NOMO-1 (cell line): ENCODE results near the gene GOLGA8T.
"Not testable (repeated sequence)": the region's sequence is repeated elsewhere in the genome, so short reads cannot be mapped to it uniquely, and the experiment has no call there.

Experiments
- DNase-seq, 2 experiments: peaks; one replicate each; lab custom pipeline; 2025; ENCODE audit not compliant: unreplicated experiment in 2 of 2; lab: John Stamatoyannopoulos, UW

The GOLGA8T gene, protein sequence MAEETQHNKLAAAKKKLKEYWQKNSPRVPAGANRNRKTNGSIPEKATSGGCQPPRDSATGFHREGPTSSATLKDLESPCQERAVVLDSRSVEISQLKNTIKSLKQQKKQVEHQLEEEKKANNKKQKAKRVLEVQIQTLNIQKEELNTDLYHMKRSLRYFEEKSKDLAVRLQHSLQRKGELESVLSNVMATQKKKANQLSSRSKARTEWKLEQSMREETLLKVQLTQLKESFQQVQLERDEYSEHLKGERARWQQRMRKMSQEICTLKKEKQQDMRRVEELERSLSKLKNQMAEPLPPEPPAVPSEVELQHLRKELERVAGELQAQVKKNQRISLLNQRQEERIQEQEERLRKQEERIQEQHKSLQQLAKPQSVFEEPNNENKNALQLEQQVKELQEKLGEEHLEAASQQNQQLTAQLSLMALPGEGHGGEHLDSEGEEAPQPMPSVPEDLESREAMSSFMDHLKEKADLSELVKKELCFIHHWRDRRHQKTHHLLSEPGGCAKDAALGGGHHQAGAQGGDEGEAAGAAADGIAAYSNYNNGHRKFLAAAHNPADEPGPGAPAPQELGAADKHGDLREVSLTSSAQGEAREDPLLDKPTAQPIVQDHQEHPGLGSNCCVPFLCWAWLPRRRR

DNA sequence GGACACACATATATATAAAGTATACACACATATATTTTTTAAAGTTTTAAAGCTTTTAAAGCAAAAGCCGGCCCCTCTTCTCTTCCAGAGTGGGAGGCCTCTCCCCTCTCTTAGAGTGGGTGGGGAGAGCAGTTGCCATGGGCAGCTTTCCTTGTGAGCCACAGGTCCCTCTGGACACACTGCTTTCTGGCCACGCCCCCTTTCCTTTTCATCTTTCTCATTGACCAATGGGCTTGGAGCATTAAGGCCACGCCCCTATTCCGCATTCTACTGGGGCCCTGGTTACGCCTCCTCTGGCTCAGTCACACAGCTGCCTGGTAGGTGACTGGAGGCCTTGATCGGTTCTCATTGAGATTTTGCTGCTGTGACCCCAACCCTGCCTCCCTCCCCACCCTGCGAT lies at the start of gene GOLGA8T:
GOLGA8T (plus strand) TSS at position 301 of the 400 bp plus-strand sequence; CDS start at position 399, 98 bp downstream.
- not testable (repeated sequence) for DNase-seq

DNA sequence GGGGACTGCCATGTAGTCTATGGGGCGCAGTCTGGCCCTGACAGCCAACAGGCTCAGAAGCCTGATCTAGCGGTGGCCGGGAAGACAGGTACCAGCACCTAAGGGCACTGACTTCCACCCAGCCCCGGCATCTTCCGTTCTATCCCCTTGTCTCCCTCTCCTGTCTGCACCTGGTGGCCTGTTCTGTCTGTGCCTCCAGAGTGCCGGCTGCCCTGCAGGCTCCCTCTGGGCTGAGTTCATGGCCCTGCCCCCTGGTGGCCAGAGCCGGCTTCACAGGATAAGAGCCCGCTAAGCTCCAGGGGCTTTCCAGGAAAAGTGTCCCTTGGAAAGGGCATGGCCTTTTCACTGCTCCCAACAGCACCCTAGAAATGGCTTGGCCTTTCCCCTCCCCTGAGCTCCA lies 37.0 kb upstream of the GOLGA8T start:
- not testable (repeated sequence) for DNase-seq

DNA sequence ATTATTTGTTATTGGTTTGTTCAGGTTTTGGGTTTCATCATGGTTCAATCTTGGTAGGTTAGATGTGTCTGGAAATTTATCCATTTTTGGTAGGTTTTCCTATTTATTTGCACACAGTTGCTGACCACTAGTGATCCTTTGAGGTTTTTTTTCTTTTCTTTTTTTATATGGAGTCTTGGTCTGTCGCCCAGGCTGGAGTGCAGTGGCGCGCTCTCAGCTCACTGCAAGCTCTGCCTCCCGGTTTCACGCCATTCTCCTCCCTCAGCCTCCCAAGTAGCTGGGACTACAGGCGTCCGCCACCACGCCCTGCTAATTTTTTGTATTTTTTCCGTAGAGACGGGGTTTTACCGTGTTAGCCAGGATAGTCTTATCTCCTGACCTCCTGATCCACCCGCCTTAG lies 32.0 kb upstream of the GOLGA8T start:
- DNase-seq = not testable (repeated sequence)

DNA sequence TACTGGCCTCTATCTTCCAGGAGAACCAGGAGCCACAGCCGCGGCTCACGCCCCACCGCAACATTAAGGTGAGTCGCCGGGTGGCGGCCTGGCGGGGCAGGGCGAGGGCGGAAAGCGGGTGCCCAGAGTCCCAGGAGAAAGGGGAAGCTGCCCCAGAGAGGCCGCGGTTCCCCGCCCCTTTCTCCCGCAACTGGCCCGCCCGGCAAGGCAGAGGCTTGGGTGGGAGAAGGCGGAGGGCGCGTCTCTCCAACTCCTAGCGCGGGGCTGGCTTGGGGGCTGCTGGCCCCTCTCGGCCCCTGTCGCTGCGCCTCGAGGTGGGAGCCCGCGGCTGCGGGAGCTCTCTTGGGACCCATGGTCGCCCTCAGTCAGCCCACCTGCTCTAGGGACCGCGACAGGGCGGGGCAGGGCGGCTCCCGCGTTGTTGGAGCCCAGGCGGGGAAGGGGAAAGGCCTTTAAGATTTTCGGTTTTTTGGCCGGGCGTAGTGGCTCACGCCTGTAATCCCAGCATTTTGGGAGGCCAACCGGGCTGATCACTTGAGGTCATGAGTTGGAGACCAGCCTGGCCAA lies 30.8 kb upstream of the GOLGA8T start:
- DNase-seq = not testable (repeated sequence)

DNA sequence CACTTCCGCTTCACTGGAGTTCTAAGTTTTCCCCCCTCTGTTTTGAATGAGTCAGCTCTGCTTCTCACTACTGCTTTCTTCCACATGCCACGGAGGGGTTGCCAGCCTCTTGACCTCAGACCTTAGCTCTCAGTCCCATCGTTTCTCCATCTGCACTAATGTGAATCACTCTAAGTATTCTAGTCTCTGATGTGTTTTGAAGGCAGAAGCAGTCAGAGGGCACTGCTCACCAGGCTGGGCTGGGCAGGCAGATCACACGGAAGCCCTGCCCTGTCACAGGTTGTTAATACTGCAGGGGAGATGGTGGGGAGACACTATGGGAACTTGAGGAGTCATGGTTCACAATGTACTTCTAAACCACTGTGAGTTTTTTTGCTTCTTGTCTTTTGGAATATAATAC lies 24.3 kb upstream of the GOLGA8T start:
- not testable (repeated sequence) for DNase-seq

DNA sequence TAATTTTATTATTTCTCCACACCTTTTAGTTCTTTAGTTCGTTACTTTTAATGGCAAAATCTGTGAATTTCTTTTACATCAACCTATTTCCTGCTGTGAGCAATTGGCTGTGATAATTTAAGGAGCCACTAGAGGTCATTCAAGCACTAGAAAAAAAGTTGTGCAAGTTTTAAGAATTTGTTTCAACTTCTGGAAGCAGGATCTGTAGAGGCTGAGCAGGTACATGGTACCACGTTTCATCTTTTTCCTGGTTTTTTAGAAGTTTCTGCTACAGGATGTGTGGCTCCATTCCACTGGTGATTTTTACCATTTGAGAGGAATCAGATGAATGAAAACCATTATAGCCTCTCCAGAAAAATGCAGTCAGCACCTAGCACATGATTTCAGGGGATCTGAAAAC lies 4.8 kb upstream of the GOLGA8T start:
- DNase-seq = not testable (repeated sequence)

DNA sequence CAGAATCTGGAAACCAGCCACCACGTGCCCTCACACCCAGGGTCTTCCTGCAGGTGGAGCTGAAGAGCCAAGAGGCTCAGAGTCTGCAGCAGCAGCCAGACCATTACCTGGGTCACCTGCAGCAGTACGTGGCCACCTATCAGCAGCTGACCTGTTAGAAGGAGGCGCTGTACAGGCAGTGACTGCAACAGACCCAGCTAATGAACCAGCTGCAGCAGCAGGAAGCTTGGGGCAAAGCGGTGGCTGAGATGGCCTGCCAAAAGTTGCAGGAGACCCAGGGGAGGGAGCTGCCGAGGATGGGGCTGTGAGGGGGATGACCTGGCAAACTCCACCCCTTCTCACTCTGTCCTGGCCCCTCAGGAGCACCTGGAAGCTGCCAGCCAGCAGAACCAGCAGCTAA lies 8.4 kb downstream of the GOLGA8T start:
- not testable (repeated sequence) for DNase-seq

DNA sequence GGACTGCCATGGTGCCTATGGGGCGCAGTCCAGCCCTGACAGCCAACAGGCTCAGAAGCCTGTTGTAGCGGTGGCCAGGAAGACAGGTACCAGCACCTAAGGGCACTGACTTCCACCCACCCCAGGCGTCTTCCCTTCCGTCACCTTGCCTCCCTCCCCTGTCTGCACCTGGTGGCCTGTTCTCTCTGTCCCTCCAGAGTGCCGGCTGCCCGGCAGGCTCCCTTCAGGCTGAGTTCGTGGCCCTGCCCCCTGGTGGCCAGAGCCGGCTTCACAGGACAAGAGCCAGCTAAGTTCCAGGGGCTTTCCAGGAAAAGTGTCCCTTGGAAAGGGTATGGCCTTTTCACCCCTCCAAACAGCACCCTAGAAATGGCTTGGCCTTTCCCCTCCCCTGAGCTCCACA lies 15.0 kb downstream of the GOLGA8T start:
- not testable (repeated sequence) for DNase-seq

DNA sequence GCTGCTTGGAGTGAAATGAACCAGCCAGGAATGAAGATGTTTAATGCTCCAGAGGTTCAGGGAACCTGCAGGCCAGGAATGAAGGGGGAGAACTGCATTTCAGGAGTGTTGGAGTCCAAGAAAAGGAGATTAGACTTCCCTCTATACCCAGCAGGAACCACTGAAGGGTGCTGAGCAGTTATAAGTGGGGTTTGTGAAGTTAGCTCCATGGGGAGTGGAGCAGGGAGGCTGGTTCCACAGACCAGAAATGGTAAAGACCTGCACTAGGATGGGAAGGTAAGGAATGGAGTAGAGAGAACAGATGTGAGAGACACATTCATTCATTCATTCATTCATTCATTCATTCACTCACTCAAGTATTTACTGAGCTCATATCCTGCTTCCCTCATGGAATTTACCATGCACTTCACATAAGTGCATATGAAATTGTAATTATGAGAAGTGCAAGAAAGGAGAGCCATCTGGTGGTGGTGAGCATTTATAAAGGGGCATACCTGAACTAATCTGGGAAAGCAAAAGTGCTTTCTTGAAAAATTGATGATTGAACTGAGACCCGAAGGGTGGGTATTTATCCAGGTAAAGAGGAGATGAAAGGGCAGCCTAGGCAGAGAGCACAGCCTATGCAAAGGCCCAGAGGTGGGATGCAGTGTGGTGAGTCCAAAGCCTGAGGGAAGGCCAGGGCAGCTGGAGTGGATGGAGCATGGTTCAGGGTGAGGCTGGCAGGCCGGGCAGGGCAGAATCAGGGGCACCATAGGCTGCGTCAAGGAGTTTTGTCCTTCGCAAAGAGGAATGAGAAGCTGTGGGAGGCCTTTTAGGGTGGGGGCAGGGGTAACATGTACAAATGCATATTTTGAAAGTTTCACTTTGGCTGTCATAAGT lies 27.9 kb downstream of the GOLGA8T start:
- not testable (repeated sequence) for DNase-seq

DNA sequence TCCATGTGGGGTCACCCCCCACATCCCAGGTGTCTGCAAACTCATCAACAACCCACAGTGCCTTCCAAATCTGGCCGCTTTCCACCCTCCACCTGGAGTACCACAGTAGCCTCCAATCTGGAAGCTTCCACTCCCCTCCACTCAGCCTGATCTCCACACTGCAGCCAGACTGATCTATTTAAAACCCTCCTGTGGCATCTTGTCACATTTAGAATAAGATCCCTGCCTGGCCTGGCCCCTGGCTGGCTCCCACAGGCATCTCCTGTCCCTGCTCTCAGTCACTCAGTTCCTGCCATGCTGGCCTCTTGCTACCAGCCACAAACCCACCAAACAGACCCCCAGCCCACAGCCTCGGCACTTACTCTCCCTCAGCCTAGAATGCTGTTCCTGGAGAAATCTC lies 28.9 kb downstream of the GOLGA8T start:
- not testable (repeated sequence) for DNase-seq

DNA sequence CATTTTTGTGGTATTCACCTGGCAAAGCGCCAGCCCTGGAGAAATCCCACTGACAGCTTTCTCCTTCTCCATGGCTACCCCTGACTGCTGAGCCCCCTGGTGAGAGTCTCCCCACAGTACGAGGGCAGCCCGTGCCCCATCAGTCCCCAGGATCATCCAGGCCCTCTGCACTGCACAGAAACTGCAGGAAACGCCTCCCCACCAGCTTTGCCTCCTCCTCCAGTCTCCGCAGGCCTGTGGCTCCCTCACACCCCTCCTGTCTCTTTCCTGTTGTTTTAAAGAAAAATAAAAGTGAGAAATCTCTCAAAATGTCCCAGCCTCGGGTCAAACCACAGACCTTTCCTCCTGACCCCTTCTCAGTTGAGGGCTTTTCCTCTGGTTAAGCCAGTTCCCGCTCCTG lies 29.4 kb downstream of the GOLGA8T start:
- DNase-seq = not testable (repeated sequence)

DNA sequence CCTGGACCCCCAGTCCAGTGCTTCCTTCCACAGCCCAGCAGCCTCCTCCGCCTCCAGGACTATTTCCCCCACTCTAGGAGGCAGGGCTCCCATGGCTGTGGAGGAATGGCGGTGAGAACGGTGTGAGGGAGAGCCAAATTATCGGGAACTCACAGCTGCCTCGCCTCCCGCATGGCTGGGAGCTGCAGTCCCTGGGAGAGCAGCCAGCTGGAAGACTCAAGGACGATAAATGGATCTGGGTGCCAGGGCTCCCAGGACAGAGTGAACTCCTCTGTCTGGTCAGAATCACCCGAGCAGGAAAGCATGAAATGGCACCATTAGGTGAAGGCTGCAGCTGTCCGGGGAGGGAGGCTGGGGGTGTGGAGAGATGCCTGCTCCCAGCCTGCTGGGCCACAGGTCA lies 32.6 kb downstream of the GOLGA8T start:
- DNase-seq = not testable (repeated sequence)

DNA sequence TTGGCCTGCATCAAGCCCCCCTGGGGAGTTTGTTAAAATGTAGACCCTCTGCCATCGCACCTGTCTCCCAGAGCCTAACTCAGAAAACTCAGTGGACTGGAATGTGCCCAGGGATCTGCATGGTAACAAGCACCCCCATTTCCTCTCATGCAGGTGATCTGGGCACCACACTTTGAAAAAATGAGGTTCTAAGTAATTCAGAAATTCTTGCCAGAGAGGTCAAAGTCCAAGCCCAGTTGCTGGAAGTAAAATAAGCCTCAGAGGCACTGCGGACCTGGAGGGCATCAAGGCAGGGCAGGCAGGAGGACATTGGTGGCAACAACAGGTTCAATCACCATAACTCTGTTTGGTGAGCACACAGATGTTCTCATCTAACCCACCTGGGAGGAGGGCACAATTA lies 33.0 kb downstream of the GOLGA8T start:
- DNase-seq = not testable (repeated sequence)

DNA sequence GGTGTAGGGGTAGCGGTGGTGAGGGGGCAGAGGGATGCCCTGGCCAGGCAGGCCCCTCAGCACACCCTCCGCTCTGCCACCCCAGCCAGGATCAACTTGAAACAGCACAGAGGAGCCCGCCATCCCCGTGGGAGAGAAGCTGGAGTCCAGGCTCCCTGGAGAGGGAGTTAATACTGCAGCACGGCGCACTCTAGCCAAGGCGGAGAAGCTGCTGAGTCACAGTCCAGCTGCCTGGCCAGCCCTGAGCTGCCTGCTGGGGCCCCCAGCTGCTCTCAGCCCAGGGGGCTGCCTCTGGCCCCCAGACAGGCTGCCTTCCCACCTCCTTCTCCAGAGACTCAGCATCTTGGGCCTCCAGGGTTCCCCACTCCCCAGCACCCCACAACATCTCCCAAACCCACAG lies 36.6 kb downstream of the GOLGA8T start:
- not testable (repeated sequence) for DNase-seq

DNA sequence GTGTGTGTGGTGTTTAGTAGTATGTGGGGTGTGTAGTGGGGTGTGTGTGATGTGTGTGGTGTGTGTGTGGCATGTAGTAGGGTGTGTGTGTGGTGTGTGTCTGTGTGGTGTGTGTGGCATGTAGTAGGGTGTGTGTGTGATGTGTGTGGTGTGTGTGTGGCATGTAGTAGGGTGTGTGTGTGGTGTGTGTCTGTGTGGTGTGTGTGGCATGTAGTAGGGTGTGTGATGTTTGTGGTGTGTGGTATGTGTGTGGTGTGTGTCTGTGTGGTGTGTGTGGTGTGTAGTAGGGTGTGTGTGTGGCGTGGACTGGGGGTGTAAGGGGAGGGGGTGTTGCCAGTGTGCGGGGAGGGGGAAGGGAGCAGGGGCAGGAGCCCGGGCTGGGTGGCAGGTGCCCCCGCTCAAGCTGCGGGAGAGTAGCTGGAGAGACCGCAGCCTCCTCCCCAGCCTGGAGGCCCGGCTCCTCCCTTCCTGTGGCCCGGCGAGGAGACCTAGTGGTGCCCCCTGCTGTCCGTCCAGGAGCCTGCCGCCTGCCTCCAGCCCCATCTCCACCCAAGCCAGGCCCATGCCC lies 38.3 kb downstream of the GOLGA8T start:
- DNase-seq = not testable (repeated sequence)

DNA sequence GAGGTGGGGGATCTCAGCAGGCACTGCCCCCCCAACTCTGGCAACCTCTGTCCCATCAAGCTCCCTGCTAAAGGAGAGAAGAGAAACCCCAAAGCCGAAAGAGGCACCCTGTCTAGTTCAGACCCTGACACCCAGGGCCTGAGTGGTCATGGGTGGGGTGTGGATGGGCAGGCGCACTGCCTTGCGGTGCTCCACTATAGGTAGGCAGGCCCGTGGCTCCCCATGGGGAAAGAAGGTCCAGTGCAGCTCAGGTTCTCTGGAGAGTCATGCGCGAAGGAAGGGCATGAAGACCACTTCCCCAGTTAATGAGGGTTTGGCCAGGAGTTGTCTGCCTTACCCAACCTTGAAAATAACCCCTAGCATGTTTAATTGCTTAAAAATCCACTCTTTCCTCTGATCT lies 40.4 kb downstream of the GOLGA8T start:
- not testable (repeated sequence) for DNase-seq

DNA sequence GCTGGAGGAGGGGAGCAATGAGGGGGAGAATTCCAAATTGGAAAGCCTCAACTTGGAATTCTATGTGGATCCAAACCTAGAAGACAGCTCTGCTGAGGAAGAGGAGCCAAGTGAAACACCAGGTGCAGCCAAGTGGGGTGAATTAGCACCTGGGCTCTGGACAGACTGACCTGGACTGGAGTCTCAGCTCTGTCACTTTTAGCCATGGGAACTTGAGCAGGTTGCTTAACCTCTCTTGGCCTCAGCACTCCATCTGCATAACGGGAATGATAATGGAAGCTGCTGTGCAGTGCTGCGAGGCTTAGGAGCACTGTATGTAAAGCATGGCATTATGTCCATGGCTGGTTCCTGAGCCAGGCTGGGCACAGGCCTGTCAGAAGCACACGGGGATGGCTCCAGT lies 41.8 kb downstream of the GOLGA8T start:
- DNase-seq = not testable (repeated sequence)

DNA sequence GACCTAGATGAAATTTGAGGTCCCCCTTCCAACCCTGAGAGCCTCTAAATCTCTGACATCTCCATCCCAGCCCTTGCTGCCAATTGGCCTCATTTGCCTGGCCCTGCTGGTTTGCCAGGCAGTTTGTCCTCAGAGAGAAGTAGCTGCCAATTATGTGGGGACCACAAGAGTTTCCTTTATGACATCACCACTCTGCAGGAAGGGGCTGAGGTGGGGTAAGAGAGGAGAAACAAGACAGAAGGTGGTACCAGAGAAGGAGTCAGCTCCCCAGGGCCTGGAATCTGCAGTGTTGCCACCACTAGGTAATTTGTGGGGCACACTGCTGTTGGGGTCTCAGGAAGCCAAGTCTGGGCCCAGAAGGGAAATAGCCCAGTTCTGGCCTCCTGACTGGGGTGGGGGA lies 45.0 kb downstream of the GOLGA8T start:
- DNase-seq = not testable (repeated sequence)

DNA sequence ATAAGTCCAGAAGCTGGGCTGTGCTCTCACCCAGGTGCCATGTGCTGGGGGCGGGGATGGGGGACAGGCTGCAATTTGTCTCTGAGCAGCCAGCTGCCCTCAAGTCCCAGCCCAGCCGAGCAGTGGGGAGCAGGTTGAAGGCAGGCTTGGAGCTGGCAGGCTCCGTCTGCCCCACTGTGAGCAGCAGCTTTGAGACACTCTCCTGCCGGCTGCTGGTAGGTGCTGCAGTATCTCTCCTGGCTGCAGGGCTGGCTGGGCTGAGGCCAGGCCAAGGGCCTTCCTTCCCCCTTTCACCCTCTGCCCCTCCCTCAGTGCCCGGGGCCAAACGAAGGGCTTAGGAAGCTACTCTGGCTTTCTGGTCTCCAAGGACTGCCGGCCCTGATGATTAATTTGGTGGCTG lies 50.6 kb downstream of the GOLGA8T start:
- DNase-seq = not testable (repeated sequence)

DNA sequence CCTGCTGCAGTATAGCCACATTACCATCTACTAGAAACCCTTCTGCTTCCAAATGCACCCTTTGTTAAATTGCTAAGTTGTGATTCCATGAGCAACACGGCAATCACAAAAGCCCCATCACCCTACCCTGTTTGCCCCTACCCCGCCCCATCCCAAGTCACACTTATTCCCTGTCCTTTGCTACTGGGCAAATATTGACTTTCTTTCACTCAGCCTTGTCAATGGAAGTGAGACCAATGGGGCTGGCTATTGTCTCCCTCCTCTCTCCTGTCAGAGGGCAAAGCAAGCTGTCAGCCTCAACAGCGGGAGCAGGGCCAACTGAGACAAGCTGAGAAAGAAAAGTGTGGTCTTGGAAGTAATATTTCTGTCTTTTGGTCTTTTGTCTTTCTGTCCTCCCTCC lies 52.6 kb downstream of the GOLGA8T start:
- not testable (repeated sequence) for DNase-seq
